MCF 10A (cell line): ENCODE results near the gene EIF1B. TPM values are rescaled to one million over a fixed set of nuclear protein-coding genes. Genes with fewer than 3 reads are reported as not detected.

Experiments
- Bru-seq: library from RNA; stranded (reverse); fragments of 400-500 nt; gene quantifications from one replicate; lab custom pipeline; 2021; lab: Mats Ljungman, UMichigan
- BruChase-seq, 2 experiments: library from RNA; stranded (reverse); fragments of 400-500 nt; gene quantifications; one replicate each; lab custom pipeline; 2021; lab: Mats Ljungman, UMichigan
- BruUV-seq: library from RNA; stranded (reverse); fragments of 400-500 nt; replicated peaks from 2 replicates; lab custom pipeline; 2021; lab: Mats Ljungman, UMichigan
- CTCF ChIA-PET: fragments of 300-600 bp; sonication (Branson Sonifier 250); formaldehyde crosslinking; extraction: SDS; loops from one replicate; lab custom pipeline; 2021; ENCODE audit warnings: antibody characterized with exemption, inconsistent platforms; lab: Yijun Ruan, JAX
- POLR2A ChIA-PET: fragments of 300-600, 350-650 bp; sonication (Branson Sonifier 250); formaldehyde crosslinking; extraction: SDS; loops from one replicate; lab custom pipeline; 2020; ENCODE audit warnings: antibody characterized with exemption, inconsistent platforms; lab: Yijun Ruan, JAX
- DNase-seq: peaks from one replicate; pipeline ENCODE4 v3.0.0-alpha.2; 2018; ENCODE audit not compliant: unreplicated experiment
- H3K27ac Mint-ChIP-seq: one replicate; pipeline ENCODE4 v1.8.0; 2022; ENCODE audit warnings: mild to moderate bottlenecking, low read depth, mixed read lengths; ENCODE audit not compliant: unreplicated experiment
- H3K27me3 Mint-ChIP-seq: one replicate; pipeline ENCODE4 v1.8.0; 2022; ENCODE audit warnings: mixed read lengths; ENCODE audit not compliant: insufficient read depth, unreplicated experiment
- H3K36me3 Mint-ChIP-seq: one replicate; pipeline ENCODE4 v1.8.0; 2022; ENCODE audit warnings: mild to moderate bottlenecking, moderate library complexity, mixed read lengths; ENCODE audit not compliant: insufficient read depth, unreplicated experiment
- H3K4me1 Mint-ChIP-seq: one replicate; pipeline ENCODE4 v1.8.0; 2022; ENCODE audit warnings: mixed read lengths; ENCODE audit not compliant: insufficient read depth, unreplicated experiment
- H3K4me3 Mint-ChIP-seq: one replicate; pipeline ENCODE4 v1.8.0; 2022; ENCODE audit warnings: mild to moderate bottlenecking, moderate library complexity, mixed read lengths; ENCODE audit not compliant: unreplicated experiment
- H3K9me3 Mint-ChIP-seq: one replicate; pipeline ENCODE4 v1.8.0; 2022; ENCODE audit warnings: mixed read lengths; ENCODE audit not compliant: unreplicated experiment
- intact Hi-C: fragments of 100-400 bp; cut with micrococcal nuclease; formaldehyde crosslinking; loops from 2 replicates; pipeline ENCODE4 v1.14.1; 2022
- long read RNA-seq: library from polyadenylated mRNA; stranded (forward); transcript quantifications from one replicate; pipeline ENCODE4 v2.0.0, GENCODE V29; 2022
- total RNA-seq: library from RNA; stranded (reverse); gene quantifications from 2 replicates; pipeline ENCODE4 v1.2.3, GENCODE V29; 2022
- TF ChIP-seq, protein P1 (sequence below): fragments of 200-600 bp; IDR thresholded peaks from one replicate; pipeline ENCODE4 v1.8.0; 2022; ENCODE audit warnings: antibody characterized with exemption, mild to moderate bottlenecking; ENCODE audit not compliant: unreplicated experiment

Gene EIF1B
- total RNA-seq (69.3 and 87.2 TPM in 2 replicates), Bru-seq, nascent RNA (percentile 97 among the genes with signal in this experiment), BruChase-seq, experiment 1, labeled RNA remaining after a 6-hour chase (percentile 99 among the genes with signal in this experiment), BruChase-seq, experiment 2, labeled RNA remaining after a 2-hour chase (percentile 99 among the genes with signal in this experiment)
- long read RNA-seq, transcript EIF1B-201 (4 exons, 1,010 nt), result major isoform, 105 of 192 reads
- long read RNA-seq, partial matches to known transcripts, result 86 of 192 reads
- long read RNA-seq, other reads (novel, unspliced or antisense), result 1 of 192 reads

DNA sequence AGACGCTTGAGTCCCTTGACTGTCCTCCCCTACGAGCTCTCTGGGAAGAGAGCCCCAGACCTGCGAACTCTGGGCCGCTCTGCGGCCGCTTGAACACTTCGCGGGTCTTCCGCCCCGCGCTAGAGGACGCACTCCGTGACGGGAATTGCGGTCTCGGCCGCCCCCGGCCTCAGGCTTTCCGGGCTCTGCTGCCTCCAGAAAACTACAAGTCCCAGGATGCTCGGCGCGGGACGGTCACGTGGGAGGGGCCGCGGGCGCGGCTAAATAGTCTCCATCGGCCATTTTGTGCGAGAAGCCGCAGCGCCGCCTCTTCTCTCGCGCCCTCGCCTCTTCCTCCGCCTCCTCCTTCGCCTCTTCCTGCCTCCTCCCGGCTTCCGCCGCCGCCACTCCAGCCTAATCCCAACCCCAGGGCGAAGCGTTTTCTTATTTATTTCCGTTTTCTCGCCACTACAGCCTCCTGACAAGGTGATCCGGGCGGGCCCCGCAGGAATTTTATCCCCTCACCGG lies at the start of gene EIF1B:
EIF1B (plus strand) TSS at position 290 of the 507 bp plus-strand sequence. CDS start 235 bp downstream, outside the sequence.
- BruUV-seq, result no TSS peak
- POLR2A ChIA-PET, result interaction anchor here (0.6 to 2.2 kb wide), 11 partner anchors 13 to 1574 kb away, joined by 3 to 8 read pairs (median 4); partner anchors contain the start of gene RPL14
- peaks cover 6% of the 10 kb centered on the region for H3K4me1 Mint-ChIP-seq

DNA sequence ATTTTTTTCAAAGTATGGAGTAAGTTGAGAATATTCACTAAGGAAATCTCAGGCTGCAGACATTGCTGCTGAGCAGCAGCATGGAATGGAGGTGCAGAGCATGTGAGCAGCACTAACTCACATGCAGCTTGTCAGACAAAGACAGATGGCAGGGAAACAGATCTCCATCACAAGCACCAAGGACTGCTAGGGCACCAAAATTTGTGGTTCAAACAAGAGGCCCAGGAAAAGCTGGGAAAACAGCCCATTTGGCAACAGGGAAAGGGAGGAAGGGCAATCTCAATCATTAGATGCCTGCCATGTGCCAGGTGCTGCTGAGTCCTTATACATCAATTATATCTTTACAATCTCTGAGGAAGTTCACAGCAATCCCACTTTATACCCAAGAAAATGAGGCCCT lies 47.2 kb upstream of the EIF1B start:
- no peaks in the 10 kb centered on the region for H3K9me3 Mint-ChIP-seq
- intact Hi-C loops, result no loop called here
- DNase-seq, result no peak
- BruUV-seq, result no TSS peak
- no peak overlapping the region for H3K4me3 Mint-ChIP-seq
- ChIA-PET POLR2A (no interaction called here), CTCF (interaction anchor here (0.6 to 1.1 kb wide), 3 partner anchors 46 to 349 kb away, joined by 3 to 4 read pairs (median 3); no protein-coding TSS in a partner anchor)
- peaks cover 7% of the 10 kb centered on the region for H3K36me3 Mint-ChIP-seq
- H3K27me3 Mint-ChIP-seq, result no peaks in the 10 kb centered on the region
- H3K4me1 Mint-ChIP-seq, result no peaks in the 10 kb centered on the region
- TF ChIP-seq, protein P1, sequence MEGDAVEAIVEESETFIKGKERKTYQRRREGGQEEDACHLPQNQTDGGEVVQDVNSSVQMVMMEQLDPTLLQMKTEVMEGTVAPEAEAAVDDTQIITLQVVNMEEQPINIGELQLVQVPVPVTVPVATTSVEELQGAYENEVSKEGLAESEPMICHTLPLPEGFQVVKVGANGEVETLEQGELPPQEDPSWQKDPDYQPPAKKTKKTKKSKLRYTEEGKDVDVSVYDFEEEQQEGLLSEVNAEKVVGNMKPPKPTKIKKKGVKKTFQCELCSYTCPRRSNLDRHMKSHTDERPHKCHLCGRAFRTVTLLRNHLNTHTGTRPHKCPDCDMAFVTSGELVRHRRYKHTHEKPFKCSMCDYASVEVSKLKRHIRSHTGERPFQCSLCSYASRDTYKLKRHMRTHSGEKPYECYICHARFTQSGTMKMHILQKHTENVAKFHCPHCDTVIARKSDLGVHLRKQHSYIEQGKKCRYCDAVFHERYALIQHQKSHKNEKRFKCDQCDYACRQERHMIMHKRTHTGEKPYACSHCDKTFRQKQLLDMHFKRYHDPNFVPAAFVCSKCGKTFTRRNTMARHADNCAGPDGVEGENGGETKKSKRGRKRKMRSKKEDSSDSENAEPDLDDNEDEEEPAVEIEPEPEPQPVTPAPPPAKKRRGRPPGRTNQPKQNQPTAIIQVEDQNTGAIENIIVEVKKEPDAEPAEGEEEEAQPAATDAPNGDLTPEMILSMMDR, result no peak
- H3K27ac Mint-ChIP-seq, result no peak overlapping the region

More for the DNA sequence above, at the start of gene EIF1B:
- peak within 1 kb of the TSS; percentile 99 for H3K4me3 Mint-ChIP-seq
- H3K36me3 Mint-ChIP-seq, result peaks cover 31% of the 10 kb centered on the region
- peak within 1 kb of the TSS; percentile 95 for H3K27ac Mint-ChIP-seq
- TF ChIP-seq, protein P1, result peak; percentile 81
- DNase-seq, result peak; percentile 97
- no peaks in the 10 kb centered on the region for H3K27me3 Mint-ChIP-seq
- CTCF ChIA-PET, result interaction anchor here (0.6 to 18.1 kb wide), 20 partner anchors 9 to 1252 kb away, joined by 3 to 452 read pairs (median 4); no protein-coding TSS in a partner anchor
- intact Hi-C loops, result loop anchor here (5.0 kb wide), 1 partner anchor 52 kb away; no protein-coding TSS in a partner anchor
- H3K9me3 Mint-ChIP-seq, result no peaks in the 10 kb centered on the region

DNA sequence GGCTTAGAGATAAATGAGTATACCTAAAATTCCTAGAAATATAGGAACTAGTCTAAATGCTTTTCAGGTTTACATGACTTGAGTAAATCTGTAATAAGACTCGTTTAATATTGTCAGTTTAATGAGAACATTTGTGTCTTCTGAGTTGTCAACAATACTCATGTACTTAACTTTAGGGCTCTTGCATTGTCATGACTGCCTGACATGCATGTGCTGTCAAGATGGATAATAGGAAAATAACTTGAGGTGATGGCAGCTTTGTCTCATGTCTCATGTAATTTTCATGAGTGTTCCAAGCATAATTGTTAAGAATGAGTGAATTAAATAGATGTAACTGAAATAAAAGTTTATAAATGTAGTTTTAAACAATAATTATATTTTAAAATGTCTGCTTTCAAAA lies 45.1 kb upstream of the EIF1B start:
- Mint-ChIP-seq H3K27ac (no peak overlapping the region), H3K4me3 (no peak overlapping the region), H3K9me3 (no peaks in the 10 kb centered on the region), H3K36me3 (no peaks in the 10 kb centered on the region), H3K27me3 (no peaks in the 10 kb centered on the region), H3K4me1 (no peaks in the 10 kb centered on the region)
- CTCF ChIA-PET, result interaction anchor here (0.7 to 1.1 kb wide), 3 partner anchors 40 to 980 kb away, joined by 3 read pairs; no protein-coding TSS in a partner anchor
- intact Hi-C loops, result no loop called here
- POLR2A ChIA-PET, result interaction anchor here (1.0 kb wide), 1 partner anchor 11 kb away, joined by 3 read pairs; no protein-coding TSS in a partner anchor
- no TSS peak for BruUV-seq
- TF ChIP-seq, protein P1, result no peak
- no peak for DNase-seq

DNA sequence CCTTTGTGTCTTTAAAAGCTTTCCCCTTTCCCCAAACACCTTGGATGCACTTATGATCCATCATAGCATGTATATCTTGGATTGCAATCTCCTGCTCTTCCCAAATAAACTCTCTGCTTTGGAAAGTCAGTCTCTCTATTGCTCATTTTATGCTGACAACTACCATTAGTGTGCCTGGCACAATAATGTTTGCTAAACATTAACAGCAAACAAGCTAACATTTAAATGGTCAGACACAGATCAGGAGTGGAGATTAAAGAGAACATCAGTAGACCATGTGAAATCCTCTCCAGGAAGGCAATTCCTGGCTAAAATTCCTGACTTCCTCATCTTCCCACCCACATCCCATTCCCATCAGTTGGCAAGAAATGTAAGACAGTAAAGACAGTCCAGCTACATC lies 44.3 kb upstream of the EIF1B start:
- TF ChIP-seq, protein P1, result no peak
- Mint-ChIP-seq H3K27me3 (no peaks in the 10 kb centered on the region), H3K36me3 (no peaks in the 10 kb centered on the region), H3K9me3 (no peaks in the 10 kb centered on the region), H3K27ac (no peak overlapping the region), H3K4me3 (no peak overlapping the region), H3K4me1 (no peaks in the 10 kb centered on the region)
- POLR2A ChIA-PET, result interaction anchor here (0.6 to 1.0 kb wide), 2 partner anchors 11 to 195 kb away, joined by 3 read pairs; no protein-coding TSS in a partner anchor
- no peak for DNase-seq
- CTCF ChIA-PET, result interaction anchor here (1.1 kb wide), 1 partner anchor 39 kb away, joined by 3 read pairs; no protein-coding TSS in a partner anchor
- no TSS peak for BruUV-seq
- intact Hi-C loops, result no loop called here
